BE2C (cell line): ENCODE results near the gene CETP.

Experiments
- DNase-seq: peaks from one replicate; pipeline ENCODE4 v3.0.0-alpha.2; 2020
- H3K27me3 ChIP-seq: fragments of 250-450 bp; sonication (Bioruptor Pico); 2 replicates; pipeline ENCODE4 v1.5.1; 2020; ENCODE audit warnings: mild to moderate bottlenecking
- H3K36me3 ChIP-seq: fragments of 250-450 bp; sonication (Bioruptor Pico); 2 replicates; pipeline ENCODE4 v1.5.1; 2020; ENCODE audit warnings: mild to moderate bottlenecking
- H3K4me1 ChIP-seq: fragments of 250-450 bp; sonication (Bioruptor Pico); 2 replicates; pipeline ENCODE4 v1.5.1; 2020
- H3K4me3 ChIP-seq: 2 replicates; pipeline ENCODE4 v1.5.1; 2011; ENCODE audit warnings: low read depth, low read length
- H3K9me3 ChIP-seq: fragments of 250-450 bp; sonication (Bioruptor Pico); 2 replicates; pipeline ENCODE4 v1.5.1; 2020
- TF ChIP-seq, protein P1 (sequence below): IDR thresholded peaks from 2 replicates; pipeline ENCODE4 v1.5.1; 2012; ENCODE audit warnings: mild to moderate bottlenecking, low read depth, low read length

The CETP gene

DNA sequence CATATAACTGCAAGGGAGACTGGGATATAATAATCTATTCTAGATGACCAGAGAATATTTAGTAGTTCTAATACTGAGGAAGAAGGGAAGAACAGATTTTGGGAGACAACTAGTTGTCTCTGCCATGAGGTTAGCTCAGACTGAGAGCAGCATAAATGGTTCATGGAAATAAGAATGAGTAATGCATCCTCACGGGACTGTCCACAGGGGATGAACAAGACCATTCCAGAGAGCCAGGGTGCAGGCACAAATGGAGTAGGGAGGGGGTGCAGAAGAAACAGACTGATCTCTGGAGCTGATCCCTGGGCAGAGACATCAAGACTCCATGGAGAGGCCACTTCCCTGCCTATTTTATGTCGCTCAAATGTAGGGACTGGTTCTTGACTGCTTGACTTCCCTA, 58.0 kb downstream of the CETP start:
- no peak for DNase-seq
- TF ChIP-seq, protein P1, sequence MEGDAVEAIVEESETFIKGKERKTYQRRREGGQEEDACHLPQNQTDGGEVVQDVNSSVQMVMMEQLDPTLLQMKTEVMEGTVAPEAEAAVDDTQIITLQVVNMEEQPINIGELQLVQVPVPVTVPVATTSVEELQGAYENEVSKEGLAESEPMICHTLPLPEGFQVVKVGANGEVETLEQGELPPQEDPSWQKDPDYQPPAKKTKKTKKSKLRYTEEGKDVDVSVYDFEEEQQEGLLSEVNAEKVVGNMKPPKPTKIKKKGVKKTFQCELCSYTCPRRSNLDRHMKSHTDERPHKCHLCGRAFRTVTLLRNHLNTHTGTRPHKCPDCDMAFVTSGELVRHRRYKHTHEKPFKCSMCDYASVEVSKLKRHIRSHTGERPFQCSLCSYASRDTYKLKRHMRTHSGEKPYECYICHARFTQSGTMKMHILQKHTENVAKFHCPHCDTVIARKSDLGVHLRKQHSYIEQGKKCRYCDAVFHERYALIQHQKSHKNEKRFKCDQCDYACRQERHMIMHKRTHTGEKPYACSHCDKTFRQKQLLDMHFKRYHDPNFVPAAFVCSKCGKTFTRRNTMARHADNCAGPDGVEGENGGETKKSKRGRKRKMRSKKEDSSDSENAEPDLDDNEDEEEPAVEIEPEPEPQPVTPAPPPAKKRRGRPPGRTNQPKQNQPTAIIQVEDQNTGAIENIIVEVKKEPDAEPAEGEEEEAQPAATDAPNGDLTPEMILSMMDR = no peak
- Histone ChIP-seq H3K36me3 (no peaks in the 10 kb centered on the region), H3K4me3 (no peak overlapping the region), H3K4me1 (no peaks in the 10 kb centered on the region), H3K27me3 (no peaks in the 10 kb centered on the region), H3K9me3 (no peaks in the 10 kb centered on the region)

DNA sequence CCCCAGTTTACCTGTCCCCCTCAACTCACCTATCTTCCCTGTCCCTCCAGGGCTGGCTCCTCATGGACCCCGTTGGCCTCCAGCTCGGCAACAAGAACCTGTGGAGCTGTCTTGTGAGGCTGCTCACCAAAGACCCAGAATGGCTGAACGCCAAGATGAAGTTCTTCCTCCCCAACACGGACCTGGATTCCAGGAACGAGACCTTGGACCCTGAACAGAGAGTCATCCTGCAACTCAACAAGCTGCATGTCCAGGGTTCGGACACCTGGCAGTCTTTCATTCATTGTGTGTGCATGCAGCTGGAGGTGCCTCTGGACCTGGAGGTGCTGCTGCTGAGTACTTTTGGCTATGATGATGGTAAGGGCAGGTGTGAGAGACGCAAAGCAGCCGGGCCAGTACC, 58.9 kb downstream of the CETP start:
- DNase-seq = no peak
- H3K4me1 ChIP-seq = no peaks in the 10 kb centered on the region
- no peaks in the 10 kb centered on the region for H3K27me3 ChIP-seq
- H3K36me3 ChIP-seq = no peaks in the 10 kb centered on the region
- no peak overlapping the region for H3K4me3 ChIP-seq
- TF ChIP-seq, protein P1 = no peak
- H3K9me3 ChIP-seq = no peaks in the 10 kb centered on the region

DNA sequence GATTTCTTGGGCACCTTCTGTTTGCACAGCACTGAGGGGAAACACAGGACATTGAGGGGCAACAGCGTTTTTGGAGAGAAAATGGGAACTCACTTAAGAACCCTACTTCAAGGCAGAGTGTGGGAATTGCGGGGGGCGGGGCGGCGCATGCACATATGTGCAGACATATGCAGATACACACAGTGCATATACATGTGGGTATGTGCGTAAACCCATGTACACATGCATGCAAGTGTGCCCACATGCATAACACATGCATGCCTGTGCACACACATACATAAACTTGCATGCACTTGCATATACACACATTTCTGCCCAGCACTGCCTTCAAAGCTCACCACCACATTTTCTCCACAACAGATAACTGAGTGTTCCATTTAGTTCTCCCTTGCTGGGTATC, 60.0 kb downstream of the CETP start:
- no peak for DNase-seq
- TF ChIP-seq, protein P1 = no peak
- Histone ChIP-seq H3K27me3 (no peaks in the 10 kb centered on the region), H3K4me1 (no peaks in the 10 kb centered on the region), H3K36me3 (no peaks in the 10 kb centered on the region), H3K4me3 (no peak overlapping the region), H3K9me3 (no peaks in the 10 kb centered on the region)

DNA sequence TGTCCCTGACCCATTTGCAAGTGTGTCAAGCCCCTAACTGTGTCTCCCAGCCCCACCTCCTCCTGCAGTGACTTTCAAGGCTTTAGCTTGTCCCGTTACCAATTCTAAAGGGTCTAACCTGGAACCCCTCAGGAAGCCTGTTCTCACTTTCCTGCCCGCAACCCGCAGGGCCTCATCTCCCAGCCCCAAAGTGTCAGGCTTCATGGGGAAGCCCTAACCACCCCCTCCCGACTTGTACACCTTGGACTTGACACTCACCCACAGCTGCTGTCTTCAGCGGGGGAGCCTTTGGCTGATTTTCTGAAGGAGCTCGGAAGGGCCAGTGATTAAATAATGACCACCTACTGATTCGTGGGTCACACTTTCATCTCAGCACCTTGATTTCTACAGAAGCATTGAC, 60.7 kb downstream of the CETP start:
- Histone ChIP-seq H3K9me3 (no peaks in the 10 kb centered on the region), H3K4me1 (no peaks in the 10 kb centered on the region), H3K4me3 (no peak overlapping the region), H3K36me3 (no peaks in the 10 kb centered on the region), H3K27me3 (no peaks in the 10 kb centered on the region)
- TF ChIP-seq, protein P1 = no peak
- no peak for DNase-seq

DNA sequence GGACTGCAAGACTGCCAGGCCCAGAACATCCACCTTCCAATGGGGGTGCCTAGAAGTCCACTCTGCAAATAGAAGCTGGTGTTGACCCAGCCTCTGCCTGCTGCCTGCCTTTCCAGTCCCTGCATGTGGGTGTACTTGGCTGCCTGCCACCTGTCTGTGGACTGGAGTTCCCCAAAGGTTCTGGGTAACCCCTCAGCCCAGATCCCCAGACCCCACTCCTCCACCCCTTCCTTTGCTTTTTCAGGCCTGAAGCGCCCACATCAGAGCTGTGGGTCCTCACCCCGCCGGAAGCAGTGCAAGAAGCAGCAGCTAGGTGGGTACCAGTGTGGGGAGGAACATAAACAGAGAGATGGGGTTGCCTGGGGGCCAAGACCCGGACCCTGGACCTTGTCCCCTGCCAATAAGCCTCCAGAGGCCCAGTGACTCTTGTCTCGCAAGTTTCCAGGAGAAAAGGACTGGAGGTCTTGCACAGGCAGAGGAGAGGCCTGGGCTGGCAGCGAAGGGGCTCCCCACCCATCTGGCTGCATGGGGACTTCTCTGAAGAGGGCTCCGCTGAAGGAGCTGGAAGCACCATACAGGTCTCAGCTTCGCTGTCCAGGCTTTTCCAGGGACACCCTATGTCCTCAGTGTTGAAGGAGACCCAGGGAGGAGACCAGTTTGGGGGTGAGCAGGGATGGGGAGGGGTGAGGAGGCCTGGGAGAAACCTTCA, 61.9 kb downstream of the CETP start:
- no peaks in the 10 kb centered on the region for H3K36me3 ChIP-seq
- TF ChIP-seq, protein P1 = no peak
- H3K27me3 ChIP-seq = no peaks in the 10 kb centered on the region
- no peaks in the 10 kb centered on the region for H3K4me1 ChIP-seq
- H3K9me3 ChIP-seq = no peaks in the 10 kb centered on the region
- no peak overlapping the region for H3K4me3 ChIP-seq
- no peak for DNase-seq

DNA sequence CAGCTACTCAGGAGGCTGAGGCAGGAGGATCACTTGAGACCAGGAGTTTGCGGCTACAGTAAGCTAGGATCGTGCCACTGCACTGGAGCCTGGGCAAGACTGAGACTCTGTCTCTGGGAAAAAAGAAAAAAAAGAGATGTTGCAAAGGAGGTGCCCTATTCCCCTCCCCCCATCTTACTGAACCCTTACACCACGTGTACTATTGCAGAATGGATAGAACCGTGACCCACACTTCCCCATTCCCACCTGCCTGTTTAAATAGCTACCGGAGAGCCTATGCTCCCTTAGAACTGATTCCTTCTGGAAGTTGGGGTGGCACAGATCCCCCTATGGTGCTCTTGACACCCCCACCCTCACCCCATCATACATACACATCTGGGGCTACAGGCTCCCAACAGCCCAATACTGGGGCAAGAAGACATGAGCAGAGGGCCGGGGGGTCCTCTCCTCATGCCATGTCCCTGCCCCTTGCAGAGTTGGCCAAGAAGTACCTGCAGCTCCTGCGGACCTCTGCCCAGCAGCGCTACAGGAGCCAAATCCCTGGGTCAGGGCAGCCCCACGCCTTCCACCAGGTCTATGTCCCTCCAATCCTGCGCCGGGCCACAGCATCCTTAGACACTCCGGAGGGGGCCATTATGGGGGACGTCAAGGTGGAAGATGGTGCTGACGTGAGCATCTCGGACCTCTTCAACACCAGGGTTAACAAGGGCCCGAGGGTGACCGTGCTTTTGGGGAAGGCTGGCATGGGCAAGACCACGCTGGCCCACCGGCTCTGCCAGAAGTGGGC, 63.3 kb downstream of the CETP start:
- H3K4me1 ChIP-seq = no peaks in the 10 kb centered on the region
- DNase-seq = no peak
- TF ChIP-seq, protein P1 = no peak

More for the DNA sequence above, 63.3 kb downstream of the CETP start:
- Histone ChIP-seq H3K36me3 (no peaks in the 10 kb centered on the region), H3K9me3 (no peaks in the 10 kb centered on the region), H3K27me3 (no peaks in the 10 kb centered on the region), H3K4me3 (no peak overlapping the region)
